ENCODE results near the gene CACTIN.
A peak's percentile ranks its signal among the peaks of the same experiment; 100 is the strongest.
"Not testable (repeated sequence)": the region's sequence is repeated elsewhere in the genome, so short reads cannot be mapped to it uniquely, and the experiment has no call there.

CACTIN gene

DNA sequence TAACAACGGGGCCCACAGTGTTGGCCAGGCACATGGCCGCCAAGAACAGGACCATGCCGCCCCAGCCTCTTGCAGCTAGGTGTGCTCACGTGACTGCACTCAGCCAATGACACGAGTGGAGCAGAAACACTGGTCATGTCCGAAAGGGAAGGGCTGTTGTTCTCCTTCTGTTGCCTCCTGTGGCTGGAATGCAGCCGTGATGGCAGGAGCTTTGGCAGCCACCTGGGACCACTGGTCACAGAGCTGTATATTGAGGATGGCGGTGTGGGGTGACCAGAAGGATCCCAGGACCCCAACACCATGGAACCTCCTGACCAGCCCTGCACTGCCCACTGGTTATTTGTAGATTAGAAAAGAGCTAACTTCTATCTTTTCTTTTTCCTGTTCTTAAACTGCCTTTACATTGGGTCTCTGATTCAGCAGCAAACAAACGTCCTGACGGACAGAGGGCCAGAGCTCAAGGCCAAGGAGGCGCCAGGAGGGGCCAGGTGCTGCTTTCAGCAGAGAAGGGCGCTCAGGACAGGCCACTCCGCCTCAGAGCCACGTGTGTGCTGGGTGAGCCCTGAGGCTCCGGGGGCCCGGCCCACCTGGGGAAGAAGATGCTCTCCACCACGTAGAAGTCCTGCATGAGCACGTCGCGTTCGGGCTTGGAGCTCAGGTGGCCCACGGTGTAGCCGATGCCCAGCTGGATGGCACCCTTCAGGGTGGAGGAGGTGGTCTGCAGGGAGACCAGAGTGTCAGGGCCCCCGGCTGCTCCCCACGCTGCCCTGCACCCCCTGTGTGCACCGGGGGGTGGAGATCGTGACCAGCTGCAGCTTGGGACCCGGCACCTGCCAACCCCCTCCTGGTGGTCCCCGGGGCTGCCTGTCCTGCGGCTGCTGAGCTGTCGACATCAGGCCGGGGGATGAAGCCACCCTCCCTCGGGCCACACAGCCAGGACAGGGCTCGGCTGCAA is 35.0 kb upstream of the CACTIN start:
- DNase-seq = no peak

DNA sequence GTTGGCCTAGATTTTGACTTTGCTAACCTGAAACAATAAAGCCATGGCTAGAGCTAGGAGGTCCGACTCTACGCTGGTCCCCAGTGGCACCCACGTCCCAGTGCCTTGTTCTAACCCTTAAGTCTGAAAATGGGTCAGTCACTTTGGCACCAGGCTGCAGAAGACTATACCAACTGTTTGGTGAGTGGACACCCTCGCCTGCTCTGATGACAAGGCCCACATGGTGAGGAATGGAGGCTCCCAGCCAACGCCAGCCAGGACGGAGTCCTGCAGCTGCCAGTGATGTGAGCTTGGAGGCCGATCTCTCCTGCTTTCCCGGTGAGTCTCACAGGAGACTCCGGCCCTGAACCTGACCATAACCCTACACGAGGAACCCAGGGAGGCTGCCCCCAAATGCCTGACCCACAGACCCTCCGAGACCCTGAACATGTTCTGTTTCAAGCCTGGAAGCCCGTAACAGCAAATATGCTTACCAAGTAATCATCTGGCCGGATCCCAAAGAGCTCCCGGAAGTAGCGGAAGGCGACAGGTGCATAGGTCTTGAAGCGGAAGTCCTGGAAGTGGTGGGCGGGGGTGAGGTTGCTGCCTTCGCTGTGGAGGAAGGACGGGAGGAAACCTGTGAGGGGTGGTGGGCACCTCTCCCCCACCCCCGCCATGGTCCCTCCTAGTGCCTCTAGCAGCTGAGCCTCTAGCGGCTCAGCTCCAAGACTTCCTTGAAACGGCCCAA is 34.1 kb upstream of the CACTIN start:
- no peak for DNase-seq

DNA sequence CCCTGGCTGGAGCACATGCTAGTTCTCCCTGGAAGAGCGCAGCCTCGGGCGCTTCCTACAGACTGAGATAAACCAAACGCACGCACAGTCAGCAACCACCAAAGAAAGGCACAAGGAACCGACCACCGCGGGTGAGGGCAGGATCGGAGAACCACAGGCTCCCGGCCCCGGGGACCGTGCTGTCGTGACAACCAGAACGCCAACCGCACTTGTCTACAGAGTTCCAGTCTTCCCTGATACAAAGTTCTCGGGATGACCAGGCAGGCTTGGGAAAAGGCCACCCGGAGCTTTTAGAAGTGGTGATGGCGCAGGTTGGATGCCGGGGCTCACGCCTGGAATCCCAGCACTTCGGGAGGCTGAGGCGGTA is 33.1 kb upstream of the CACTIN start:
- DNase-seq = no peak

DNA sequence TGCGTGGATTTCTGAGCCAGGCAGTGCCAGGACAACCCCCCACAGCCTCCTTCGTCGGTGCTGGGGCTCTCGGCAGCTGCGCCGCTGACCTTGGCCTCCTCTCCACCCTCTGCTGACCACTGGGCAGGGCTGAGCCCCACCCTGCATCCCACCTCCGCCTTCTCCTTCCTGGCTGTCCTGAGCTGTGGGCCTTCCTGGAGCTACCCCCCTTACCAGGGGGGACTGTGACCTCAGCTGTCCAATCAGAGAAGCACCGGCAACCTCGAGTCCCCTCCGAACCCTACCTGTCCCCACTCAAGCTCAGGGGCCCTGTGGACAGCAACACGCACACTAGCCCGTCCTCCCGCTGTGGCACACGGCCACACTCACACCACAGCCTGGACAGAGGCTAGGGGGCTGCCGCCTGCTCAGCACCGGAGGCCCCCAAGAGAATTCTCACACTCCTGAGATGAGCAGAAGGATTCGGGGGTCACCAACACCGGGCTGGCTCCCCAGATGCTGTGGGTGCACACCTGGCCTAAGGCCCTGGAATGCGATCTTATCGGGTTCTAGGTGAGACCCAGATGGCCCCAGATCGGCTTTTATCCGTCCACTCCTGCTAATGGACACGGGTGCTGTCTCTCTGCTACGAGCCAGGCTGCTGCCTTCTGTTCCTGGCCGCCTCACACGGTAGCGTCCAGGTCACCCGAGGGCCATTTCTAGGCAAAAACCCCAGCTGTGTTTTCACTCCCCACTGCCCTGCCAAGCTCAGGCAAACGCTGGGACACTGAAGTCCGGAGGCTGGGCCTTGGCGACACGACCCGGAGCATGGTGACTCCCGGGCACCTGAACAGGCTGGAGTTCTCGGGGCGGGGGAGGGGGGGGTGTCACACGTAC is 32.5 kb upstream of the CACTIN start:
- DNase-seq = no peak

DNA sequence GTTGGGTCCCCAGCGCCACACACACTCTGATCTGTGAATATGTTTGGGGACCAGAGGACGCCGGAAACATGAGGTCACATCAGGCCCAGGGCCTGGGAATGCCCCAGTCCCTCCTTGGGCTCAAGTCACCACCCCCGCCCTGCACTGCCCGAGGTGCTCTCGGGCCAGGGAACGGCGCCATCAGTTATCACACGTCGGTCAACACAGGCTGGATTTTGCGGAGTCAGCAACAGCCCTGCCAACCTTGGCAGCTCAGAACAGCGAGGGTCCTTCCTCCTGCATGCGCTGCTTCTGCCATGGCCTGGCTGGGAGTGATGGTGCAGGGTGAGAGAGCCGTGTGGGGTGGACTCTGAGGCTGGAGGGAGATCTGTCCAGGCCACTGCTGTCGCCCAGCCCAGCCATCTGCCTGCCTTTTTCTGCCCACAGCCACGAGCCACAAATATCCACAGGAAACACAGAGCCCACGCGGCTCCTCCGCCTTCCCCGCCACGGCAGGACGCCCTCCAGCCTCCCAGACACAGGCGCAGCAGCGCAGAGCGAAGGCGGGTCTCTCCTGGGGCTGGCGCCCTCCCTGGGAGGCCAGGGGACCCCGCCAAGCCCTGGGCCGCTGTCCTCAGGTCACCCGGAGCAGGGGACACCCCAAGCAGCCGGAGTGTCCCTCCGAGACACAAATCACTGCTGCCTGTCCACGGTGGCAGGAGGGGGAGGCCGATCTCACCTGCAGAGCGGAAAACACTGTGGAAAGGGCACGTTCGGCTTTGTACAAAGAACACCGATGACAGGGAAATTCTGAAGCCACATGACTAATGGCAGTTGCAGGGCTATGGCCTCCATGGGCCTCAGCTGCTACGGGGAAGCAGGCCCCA is 31.6 kb upstream of the CACTIN start:
- DNase-seq = no peak

DNA sequence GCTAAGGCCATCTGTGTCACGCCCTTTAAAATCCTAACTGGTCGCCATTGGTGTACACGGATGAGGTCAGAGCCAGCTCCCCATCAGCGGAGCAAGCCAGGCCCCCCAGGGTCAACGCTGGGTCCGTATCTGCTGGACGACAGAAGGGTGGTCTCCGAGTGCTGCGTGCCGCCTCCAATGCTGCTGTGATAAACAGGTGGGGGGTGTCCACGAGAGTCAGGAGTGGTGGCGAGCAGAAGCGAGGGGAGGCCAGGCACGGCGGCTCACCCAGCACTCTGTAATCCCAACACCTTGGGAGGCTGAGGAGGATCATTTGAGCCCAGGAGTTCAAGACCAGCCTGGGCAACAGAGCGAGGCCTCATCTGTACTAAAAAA is 30.8 kb upstream of the CACTIN start:
- DNase-seq = no peak

DNA sequence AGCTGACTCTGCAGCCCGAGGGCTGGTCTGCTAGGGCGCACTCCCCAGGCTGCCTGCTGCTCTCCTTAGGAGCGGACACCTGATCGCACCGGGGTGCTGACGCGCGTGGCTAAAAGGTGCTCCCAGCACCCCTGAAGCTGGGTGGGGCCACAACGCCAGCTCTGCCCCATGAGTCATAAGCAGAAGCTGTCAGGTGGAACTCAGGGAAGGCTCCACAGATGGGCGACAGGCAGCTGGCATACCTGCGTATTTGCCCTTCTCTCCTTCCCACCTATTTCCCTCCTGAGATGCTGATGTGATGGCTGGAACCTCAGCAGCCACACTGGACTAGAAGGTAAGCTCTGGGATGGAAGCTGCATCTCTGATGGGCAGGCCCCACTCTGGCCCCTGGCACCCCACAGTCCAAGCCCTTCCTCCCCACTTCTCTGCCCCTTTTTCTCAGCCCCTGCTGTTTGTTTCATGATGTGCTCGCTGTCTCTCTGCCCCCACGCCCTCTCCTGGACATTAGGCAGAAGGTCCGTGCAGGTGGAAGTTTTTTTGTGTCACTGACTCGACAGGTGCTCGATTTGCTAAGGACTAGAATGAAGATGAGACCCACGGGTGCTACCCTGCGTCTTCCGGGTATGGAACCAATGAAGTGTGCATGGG is 30.3 kb upstream of the CACTIN start:
- no peak for DNase-seq

DNA sequence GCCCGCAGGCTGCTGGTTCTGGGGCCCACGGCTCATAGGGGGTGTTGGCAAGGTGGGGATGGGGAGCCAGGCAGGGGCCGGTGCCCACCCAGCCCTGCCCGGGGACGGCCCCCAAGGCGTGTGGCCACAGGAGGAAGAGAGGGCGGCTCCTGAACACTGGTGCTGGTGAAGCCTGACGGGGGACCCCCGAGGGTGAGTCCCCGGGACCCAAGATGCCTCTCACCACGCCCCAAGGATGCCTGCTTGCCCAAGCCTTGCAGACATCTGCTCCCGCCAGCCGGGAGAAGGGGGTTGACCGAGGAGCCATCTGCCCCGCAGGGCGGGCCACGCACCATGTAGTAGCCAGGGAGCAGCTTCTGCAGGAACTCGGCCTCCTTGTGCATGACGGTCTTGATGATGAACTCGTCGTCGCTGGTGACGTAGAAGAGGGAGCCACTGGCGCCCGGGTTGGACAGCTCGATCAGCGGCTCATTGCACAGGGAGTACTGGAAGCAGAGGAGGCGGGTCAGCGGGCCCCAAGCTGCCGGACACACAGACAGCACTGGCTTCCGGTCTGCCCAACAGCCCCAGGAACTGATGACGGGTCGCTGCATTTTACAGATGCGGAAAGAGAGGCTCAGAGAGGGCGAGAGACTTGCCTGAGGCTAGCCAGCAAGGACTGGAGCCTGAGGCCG is 29.6 kb upstream of the CACTIN start:
- peak; percentile 31 for DNase-seq

DNA sequence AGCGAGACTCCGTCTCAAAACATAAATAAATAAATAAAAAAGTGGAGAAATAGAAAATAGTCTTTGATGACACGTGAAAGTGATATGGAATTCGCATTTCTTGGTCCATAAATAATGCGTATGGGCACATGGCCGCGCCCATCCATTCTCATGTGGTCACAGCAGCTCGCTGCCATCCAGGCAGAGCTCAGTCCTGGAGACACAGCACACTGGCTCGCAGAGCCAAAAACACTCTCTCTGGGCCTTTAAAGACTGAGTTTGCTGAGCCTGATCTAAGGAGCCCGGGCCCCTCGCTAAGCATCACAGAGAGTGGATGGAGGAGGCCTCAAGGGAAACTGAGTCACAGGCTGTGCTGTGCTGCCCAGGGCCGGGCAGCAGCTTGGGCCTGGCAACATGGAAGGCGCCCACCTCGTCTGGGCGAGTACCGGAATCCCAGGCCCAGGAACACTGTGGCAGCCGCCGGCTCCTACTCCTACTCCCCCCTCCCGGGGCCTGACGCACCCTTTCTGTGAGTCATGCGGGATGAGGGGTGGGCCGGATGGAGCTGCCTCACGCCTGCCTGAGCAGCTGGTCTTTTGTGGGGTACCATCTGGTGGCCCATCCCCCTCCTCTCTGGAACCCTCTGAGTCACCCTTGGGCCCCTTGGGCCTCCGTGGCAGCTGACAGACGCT is 28.9 kb upstream of the CACTIN start:
- DNase-seq = peak; percentile 93

DNA sequence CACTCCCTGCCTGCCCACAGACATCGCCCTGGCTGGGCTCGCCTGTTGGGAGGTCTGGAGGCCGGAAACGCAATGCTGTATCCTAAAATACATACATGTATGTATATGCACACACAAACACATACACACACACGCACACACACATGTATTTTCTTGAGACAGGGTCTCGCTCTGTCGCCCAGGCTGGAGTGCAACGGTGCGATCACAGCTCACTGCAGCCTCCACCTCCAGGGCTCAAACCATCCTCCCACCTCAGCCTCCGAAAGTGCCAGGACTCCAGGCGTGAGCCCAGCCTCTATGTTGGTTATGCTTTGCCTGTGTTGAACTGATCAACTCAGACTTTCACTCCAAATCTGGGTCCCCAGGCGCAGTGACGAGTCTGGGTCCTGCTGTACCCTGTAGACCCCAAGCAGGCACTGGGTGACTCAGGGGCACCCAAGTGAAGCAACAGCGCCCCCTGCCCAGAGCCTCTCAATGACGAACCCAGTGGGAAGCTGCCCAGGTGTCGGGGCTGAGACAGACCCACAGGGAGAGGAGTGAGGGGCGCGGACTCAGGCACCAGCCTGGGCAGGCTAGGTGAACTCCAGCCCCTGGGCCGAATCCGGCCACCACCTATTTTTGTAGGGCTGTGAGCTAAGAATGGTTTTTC is 27.4 kb upstream of the CACTIN start:
- no peak for DNase-seq

DNA sequence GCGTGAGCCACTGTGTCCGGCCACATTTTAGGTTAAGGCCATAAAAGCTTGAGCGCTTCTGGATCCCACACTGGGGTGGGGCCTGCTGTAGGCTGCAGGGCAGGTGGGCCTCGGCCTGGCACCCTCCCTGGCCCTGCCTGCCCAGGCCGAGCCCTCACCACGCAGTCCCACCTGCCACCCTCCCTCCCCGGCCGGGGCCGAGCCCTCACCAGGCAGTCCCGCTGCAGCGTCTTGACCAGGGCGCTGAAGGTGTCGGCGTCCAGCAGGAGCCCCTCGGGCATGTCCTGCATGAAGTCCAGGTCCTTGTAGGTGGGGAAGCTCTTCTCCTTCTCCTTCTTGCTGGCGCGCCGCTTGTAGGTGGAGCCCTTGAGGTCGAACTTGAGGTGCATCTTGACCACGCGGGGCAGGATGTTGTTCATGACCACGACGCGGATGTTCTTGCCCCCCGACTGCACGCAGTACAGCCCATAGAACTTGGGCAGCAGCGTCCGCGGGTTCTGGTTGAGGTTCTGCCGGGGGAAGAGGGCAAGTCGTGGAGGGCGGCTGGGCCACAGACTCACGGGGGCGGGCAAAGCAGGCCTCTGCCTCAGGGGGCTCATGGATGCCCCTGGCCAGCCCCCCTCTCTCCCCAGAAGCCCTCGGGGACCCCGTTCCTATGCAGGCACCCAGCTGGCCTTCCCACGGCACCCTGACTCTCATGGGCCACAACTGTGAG is 26.6 kb upstream of the CACTIN start:
- no peak for DNase-seq

DNA sequence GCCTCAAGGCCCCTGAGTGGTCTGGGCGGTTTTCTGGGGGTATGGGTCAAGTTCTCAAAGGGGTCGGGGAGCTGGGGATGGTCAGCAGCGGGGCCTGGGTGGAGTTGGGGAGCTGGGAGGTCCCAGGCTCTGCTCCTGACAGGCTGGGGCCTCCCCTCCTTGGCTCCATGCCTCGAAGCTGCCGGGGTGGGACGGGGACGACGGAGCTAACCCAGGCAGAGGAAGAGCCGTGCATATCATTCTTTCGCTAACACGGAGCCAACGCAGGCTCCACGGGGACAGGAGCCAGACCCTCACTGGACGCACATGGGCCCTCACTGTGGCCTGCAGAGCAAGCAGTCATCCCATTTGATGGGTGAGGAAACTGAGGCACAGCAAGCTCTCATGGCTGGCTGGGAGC is 25.8 kb upstream of the CACTIN start:
- no peak for DNase-seq

DNA sequence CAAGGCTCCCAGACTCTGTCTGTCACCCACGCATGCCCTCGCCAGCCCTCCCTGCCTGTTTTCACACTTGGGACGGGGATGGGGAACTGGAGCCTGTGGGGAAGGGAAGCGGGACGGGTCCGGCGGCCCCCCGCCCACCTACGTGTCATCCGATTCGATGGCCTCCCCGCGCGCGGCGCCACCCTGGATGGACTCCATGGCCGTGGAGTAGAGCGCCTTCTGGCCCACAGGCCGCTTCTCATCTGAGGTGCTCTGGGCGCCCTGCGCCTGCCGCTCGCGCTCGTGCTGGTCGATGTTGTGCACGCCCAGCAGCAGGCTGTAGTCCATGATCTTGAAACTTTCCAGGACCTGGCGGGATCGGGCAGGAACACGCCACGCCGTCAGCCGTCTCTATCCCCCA is 25.1 kb upstream of the CACTIN start:
- DNase-seq = no peak

DNA sequence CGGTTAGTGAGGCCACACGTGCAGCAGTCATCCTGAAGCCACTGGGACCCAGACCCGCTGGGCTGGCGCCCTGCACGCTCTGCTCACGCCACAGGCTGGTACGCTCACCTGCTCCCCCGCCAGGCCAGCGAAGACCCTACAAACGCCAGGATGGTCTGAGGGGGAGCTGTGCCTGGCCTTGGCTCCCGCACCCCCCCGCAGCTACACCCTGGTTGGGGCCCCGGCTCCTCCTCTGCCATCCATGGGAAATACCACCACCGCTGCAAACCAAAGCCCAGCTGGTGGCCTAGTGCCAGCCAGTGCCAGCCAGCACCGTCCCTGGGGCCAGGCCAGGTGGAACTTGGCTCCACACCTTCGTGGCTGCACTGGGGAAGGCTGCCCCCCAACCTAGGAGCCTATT is 23.3 kb upstream of the CACTIN start:
- DNase-seq = no peak

DNA sequence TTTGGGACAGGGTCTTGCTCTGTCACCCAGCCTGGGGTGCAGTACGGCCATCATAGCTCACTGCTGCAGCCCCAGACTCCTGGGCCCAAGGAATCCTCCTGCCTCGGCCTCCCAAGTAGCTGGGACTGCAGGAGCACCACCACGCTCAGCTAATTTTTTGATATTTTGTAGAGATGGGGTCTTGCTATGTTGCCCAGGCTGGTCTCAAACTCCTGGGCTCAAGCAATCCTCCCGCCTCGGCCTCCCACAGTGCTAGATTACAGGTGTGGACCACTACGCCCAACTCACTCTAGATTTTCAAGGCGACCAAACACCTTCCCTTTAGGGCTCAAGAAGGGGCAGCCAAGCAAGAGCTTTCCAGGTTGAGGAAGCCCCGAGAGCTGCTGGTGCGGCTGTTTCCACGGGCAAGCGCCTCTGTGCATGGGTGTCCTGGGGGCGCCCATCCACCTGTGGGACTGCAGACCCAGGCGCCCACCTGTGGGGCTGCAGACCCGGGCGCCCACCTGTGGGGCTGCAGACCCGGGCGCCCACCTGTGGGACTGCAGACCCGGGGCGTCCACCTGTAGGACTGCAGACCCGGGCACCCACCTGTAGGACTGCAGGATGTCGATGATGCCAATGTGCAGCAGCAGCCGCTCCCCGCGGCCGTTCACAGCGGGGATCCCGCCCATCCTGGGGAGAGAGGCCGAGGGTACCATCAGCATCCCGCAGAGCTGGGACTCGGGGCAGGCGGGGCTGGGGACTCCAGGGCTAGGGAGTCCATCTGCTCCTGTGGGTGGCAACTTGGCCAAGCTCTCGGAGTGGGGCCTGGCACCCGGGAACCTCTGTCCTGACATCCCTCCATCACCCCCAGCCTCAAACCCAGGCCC is 21.7 kb upstream of the CACTIN start:
- DNase-seq = no peak

DNA sequence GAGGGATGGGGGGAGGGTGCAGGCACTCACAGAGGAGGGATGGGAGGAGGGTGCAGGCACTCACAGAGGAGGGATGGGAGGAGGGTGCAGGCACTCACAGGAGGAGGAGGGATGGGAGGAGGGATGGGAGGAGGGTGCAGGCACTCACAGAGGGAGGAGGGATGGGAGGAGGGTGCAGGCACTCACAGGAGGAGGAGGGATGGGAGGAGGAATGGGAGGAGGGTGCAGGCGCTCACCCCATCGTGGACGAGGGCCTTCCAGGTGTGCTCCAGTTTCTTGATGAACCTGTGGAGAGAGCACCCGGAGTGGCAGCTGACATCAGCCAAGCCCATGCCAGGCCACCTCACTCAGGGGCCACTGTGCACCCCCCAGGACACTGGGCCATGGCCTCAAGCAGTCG is 20.5 kb upstream of the CACTIN start:
- DNase-seq = not testable (repeated sequence)

DNA sequence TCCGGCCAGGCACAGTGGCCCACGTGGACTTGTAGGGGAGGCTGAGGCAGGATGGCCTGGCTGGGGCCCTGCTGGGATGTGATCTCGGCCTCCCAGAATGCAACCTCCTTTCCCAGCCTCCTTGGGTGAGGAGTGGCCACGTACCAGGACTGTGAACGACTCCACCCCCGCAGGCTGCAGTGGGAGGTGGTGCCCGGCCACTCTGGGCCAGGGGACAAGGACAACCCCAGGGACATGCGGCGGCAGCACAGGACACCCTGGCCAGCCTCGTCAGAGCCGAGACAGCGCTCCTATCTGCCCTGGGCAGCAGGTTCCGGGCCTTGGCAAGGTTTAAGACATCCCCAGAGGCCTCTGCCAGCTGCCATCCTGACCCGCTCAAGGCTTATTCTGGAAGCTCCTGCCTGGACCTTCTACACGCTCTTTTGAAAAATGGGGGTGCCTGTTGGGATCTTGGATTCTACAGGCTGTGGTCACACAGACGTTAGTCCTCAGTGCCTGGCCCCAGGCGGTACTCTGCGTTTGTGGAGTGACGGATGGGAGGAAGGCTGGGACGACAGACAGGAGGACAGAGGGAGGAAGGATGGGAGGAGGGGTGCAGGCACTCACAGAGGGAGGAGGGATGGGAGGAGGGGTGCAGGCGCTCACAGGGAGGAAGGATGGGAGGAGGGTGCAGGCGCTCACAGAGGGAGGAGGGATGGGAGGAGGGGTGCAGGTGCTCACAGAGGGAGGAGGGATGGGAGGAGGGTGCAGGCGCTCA is 19.9 kb upstream of the CACTIN start:
- DNase-seq = no peak

Measured in fibroblast of skin of back (primary cell).